GM06990 (cell line): ENCODE results near the gene GRXCR1.

Experiments used
- DNase-seq: peaks from one replicate; pipeline ENCODE4 v3.0.0-alpha.2; 2011; ENCODE audit not compliant: insufficient read length; ENCODE audit errors: extremely low read depth
- H3K27me3 ChIP-seq: replicated peaks from 2 replicates; pipeline ENCODE4 v1.6.0; 2011; ENCODE audit warnings: low read length; ENCODE audit not compliant: control insufficient read depth, insufficient read depth
- H3K36me3 ChIP-seq: 2 replicates; pipeline ENCODE4 v1.5.1; 2011; ENCODE audit warnings: low read length; ENCODE audit not compliant: control insufficient read depth, insufficient read depth
- H3K4me3 ChIP-seq: replicated peaks from 2 replicates; pipeline ENCODE4 v1.5.1; 2011; ENCODE audit warnings: low read depth, mild to moderate bottlenecking, control low read depth, low read length
- CTCF ChIP-seq: IDR thresholded peaks from 2 replicates; pipeline ENCODE4 v1.5.1; 2011; ENCODE audit warnings: low read length, control low read depth, mild to moderate bottlenecking, inconsistent platforms; ENCODE audit not compliant: insufficient read depth, poor library complexity, severe bottlenecking

GRXCR1 gene

DNA sequence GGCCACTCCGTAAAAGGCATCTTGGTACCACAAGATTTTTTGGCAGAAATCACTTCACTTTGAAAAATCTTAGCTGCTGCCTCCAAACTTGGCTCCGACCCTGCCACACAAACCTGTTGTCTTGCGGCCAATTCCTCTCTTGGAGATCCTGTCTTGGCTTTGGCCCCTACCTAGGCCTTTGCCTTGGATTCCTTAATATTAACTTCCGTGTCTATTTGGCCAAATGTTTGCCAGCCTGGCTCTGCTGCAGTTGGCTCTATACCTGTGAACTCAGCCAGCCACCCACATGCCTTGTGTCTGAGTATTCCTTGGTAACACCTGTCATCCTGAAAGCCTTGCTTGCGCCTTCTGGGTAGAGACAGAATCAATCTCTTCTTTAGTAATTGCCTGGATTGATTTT lies 12.5 kb downstream of the GRXCR1 start:
- H3K36me3 ChIP-seq = no peaks in the 10 kb centered on the region
- H3K27me3 ChIP-seq = no peaks in the 10 kb centered on the region; the same call in 1 of the 2 replicates
- TF ChIP-seq CTCF = no peak
- no peak overlapping the region for H3K4me3 ChIP-seq
- no peak for DNase-seq

GRCh38 chr4:42905591-42905990 lies 13.1 kb downstream of the GRXCR1 start:
- DNase-seq = no peak
- no peaks in the 10 kb centered on the region for H3K36me3 ChIP-seq
- H3K4me3 ChIP-seq = no peak overlapping the region
- H3K27me3 ChIP-seq = no peaks in the 10 kb centered on the region; the same call in 1 of the 2 replicates
- TF ChIP-seq CTCF = no peak

- Histone ChIP-seq H3K36me3 (no peaks in the 10 kb centered on the region), H3K27me3 (no peaks in the 10 kb centered on the region; the same call in 1 of the 2 replicates), H3K4me3 (no peak overlapping the region)
- no peak for DNase-seq
- no peak for TF ChIP-seq CTCF
These were observed 13.8 kb downstream of the GRXCR1 start for GRCh38 chr4:42906341-42906740.

GRCh38 chr4:42906891-42907759 lies 14.6 kb downstream of the GRXCR1 start:
- TF ChIP-seq CTCF = no peak
- no peaks in the 10 kb centered on the region for H3K36me3 ChIP-seq
- no peak overlapping the region for H3K4me3 ChIP-seq
- no peaks in the 10 kb centered on the region; the same call in 1 of the 2 replicates for H3K27me3 ChIP-seq
- no peak for DNase-seq

GRCh38 chr4:42910459-42910858 lies 17.9 kb downstream of the GRXCR1 start:
- Histone ChIP-seq H3K27me3 (no peaks in the 10 kb centered on the region; the same call in 1 of the 2 replicates), H3K4me3 (no peak overlapping the region), H3K36me3 (no peaks in the 10 kb centered on the region)
- DNase-seq = no peak
- TF ChIP-seq CTCF = no peak

- no peak for TF ChIP-seq CTCF
- DNase-seq = no peak
- Histone ChIP-seq H3K36me3 (no peaks in the 10 kb centered on the region), H3K4me3 (no peak overlapping the region), H3K27me3 (no peaks in the 10 kb centered on the region)
These were observed 22.4 kb downstream of the GRXCR1 start for GRCh38 chr4:42914937-42915336.
